Dendritic cell treated with granulocyte-macrophage colony-stimulating factor and Interleukin-4, amounts not matched to agents 40 ng/mL and 50 ng/mL, for 4 days (primary cell): ENCODE measurements around the gene ABI3.

Source experiments
- H3K27ac Mint-ChIP-seq: one replicate; pipeline ENCODE4 v1.8.0; 2022; ENCODE audit warnings: mild to moderate bottlenecking, mixed read lengths
- H3K27me3 Mint-ChIP-seq: one replicate; pipeline ENCODE4 v1.8.0; 2022; ENCODE audit warnings: mild to moderate bottlenecking, mixed read lengths
- H3K36me3 Mint-ChIP-seq: one replicate; pipeline ENCODE4 v1.8.0; 2022; ENCODE audit warnings: low read depth, mixed read lengths
- H3K4me1 Mint-ChIP-seq: one replicate; pipeline ENCODE4 v1.8.0; 2022; ENCODE audit warnings: low read depth, mixed read lengths
- H3K4me3 Mint-ChIP-seq: one replicate; pipeline ENCODE4 v1.8.0; 2022; ENCODE audit warnings: mild to moderate bottlenecking, moderate library complexity, mixed read lengths
- H3K9me3 Mint-ChIP-seq: one replicate; pipeline ENCODE4 v1.8.0; 2022; ENCODE audit warnings: mixed read lengths
- intact Hi-C: fragments of 100-400 bp; cut with micrococcal nuclease; formaldehyde crosslinking; loops from one replicate; pipeline ENCODE4 v1.15.0; 2022

Gene ABI3

DNA sequence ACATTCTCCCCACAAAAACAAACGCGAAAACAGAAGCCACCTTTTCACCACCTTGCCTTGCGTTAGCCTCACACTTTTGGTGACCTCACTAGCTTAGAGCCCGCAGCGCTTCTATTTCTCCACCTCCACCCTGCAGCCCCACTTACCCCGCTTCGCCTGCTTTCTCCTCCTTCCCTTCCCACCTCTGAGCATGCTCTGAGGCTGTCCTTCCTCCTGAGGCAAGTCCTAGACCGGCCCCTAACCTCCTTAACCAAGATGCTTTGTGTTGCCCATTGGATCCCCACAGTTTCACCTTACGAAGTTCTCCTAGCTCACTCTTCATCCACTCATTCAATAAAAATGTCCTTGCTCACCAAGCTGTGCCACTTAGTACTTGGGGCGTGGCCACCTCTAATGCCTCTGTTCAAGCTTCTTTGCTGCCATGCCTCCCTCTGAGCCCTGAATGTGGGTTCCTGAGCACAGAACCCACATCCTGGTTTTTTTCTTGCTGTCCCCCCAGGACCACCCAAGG, 1.4 kb upstream of the ABI3 start:
- Mint-ChIP-seq H3K27ac (peak overlapping the region; percentile 31), H3K36me3 (no peaks in the 10 kb centered on the region), H3K9me3 (no peaks in the 10 kb centered on the region), H3K4me1 (peaks cover 83% of the 10 kb centered on the region), H3K27me3 (peaks cover 9% of the 10 kb centered on the region), H3K4me3 (no peak overlapping the region)
- intact Hi-C loops = no loop called here

DNA sequence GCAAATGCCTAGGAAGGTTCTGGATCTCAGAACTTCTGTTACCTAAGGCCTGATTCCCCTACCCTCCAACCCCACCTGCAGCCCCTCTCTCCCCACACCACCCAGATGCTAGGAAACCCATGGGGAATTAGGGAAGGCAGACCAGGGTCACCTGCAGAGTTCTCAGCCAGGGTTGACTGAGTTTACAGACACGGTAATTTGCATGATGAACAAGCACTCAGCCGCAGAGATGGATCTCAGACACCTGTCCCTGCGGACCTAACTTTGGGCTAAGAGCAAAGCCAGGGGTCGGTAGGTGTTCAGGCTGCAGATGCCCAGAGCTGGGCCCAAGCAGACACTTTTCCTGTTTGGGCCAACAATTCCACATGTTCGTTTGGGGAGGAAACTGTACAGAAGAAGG, 2.9 kb downstream of the ABI3 start:
- Mint-ChIP-seq H3K36me3 (no peaks in the 10 kb centered on the region), H3K4me3 (no peak overlapping the region), H3K27me3 (no peaks in the 10 kb centered on the region), H3K9me3 (no peaks in the 10 kb centered on the region), H3K4me1 (peaks cover 90% of the 10 kb centered on the region), H3K27ac (peak overlapping the region; percentile 28)
- intact Hi-C loops = no loop called here

DNA sequence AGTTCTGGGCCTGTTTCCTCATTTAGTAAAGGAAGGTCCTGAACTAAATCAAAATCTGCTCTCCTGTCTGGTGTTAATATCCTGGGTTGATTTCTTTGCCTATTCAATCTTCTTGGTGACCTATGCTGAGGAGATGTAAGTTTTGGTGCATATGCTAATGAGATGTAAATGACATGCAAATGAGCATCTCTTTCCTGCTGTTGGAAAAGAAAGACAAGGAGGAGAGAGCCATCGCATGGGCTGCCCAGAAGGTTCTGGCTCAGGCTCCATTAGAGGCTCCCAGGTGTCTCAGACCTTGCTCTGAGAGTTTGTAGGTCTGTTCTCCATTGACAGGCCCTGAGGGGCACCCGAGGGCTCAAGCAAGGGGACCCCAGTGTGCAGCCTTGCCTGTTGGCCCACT, 3.3 kb downstream of the ABI3 start:
- Mint-ChIP-seq H3K4me1 (peaks cover 92% of the 10 kb centered on the region), H3K27ac (peak overlapping the region; percentile 28), H3K27me3 (no peaks in the 10 kb centered on the region), H3K36me3 (no peaks in the 10 kb centered on the region), H3K9me3 (no peaks in the 10 kb centered on the region), H3K4me3 (no peak overlapping the region)
- intact Hi-C loops = no loop called here

DNA sequence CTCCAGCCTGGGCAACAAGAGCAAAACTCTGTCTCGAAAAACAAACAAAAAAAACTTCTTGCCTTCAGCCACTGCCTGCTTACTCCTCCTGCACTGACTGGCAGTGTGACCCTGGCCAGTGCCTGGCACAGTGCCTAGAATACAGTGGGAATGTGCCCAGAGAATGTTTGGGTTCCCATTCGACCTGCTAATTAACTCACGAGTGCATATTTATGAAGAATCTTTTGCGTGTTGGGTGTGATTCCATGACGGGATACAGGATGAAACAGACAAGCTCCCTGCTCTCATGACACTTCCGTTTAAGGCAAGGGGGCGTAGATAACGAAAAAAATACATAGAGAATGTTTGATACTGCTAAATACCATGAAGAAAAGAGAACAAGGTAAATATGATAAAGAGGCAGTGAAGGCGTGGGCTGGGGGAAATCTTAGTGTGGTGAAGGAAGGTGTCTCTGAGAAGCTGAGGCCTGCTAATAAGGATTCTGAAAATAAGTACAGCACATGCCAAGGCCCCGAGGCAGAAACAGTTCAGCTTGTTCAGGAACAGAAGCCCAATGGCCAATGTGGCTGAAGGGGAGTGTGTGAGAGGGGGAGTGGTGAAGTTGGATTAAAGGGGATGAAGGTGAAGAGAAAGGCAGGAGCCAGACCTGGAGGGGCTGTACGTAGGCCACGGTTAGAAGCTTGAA, 4.3 kb downstream of the ABI3 start:
- H3K27me3 Mint-ChIP-seq = no peaks in the 10 kb centered on the region
- no peaks in the 10 kb centered on the region for H3K36me3 Mint-ChIP-seq
- peaks cover 92% of the 10 kb centered on the region for H3K4me1 Mint-ChIP-seq
- intact Hi-C loops = no loop called here
- H3K9me3 Mint-ChIP-seq = no peaks in the 10 kb centered on the region
- peak overlapping the region; percentile 85 for H3K27ac Mint-ChIP-seq
- H3K4me3 Mint-ChIP-seq = no peak overlapping the region

DNA sequence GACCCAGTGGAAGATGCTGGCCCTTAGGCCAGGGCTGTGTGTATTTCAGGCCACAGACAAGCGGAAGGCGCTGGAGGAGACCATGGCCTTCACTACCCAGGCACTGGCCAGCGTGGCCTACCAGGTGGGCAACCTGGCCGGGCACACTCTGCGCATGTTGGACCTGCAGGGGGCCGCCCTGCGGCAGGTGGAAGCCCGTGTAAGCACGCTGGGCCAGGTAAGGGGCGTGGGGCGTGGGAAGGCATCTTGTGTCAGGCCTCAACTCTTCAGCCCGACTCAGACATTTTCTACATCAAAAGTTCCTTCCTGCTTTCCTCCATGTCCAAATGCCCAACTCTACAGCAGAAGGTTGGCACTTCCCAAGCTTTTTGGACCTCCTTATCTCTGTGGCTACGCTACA, 6.0 kb downstream of the ABI3 start:
- Mint-ChIP-seq H3K4me3 (no peak overlapping the region), H3K27ac (peak overlapping the region; percentile 85), H3K4me1 (peaks cover 83% of the 10 kb centered on the region), H3K9me3 (no peaks in the 10 kb centered on the region), H3K27me3 (no peaks in the 10 kb centered on the region), H3K36me3 (no peaks in the 10 kb centered on the region)
- intact Hi-C loops = no loop called here

DNA sequence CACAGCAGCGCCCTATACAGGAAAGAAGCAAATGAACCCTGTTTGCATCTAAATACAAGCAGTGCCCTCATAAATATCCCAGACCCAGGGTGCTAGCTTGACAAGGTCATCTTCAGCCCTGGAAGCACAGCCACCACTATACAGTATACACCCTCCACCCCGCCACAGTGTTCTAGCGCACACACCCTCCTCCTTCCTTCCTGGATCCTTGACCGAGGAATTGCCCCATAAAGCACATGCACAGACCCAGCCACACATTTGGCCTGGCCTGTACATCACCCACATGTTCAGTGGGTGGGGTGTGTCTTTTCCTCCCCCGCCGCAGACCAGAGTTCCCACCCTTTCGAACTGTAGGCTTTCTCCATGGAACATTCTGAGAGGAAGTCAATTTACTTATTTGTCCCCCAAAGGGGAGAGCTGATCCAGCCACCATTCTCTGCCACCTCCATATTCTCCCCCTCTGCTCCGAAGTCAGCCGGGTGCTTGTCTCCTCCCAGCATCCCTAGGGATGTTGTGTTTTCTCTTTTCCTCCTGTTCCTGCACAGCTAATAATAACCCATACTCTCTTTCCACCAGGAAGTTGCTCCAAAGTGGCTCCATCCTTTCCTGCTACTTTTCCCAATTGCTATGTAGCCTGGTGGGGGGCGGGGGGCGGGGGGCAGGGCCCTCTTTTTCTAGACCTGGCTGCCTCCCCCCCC, 6.6 kb downstream of the ABI3 start:
- intact Hi-C loops = no loop called here
- H3K4me1 Mint-ChIP-seq = peaks cover 80% of the 10 kb centered on the region
- no peaks in the 10 kb centered on the region for H3K27me3 Mint-ChIP-seq
- peak overlapping the region; percentile 27 for H3K4me3 Mint-ChIP-seq
- H3K36me3 Mint-ChIP-seq = no peaks in the 10 kb centered on the region
- no peaks in the 10 kb centered on the region for H3K9me3 Mint-ChIP-seq
- peak overlapping the region; percentile 85 for H3K27ac Mint-ChIP-seq

DNA sequence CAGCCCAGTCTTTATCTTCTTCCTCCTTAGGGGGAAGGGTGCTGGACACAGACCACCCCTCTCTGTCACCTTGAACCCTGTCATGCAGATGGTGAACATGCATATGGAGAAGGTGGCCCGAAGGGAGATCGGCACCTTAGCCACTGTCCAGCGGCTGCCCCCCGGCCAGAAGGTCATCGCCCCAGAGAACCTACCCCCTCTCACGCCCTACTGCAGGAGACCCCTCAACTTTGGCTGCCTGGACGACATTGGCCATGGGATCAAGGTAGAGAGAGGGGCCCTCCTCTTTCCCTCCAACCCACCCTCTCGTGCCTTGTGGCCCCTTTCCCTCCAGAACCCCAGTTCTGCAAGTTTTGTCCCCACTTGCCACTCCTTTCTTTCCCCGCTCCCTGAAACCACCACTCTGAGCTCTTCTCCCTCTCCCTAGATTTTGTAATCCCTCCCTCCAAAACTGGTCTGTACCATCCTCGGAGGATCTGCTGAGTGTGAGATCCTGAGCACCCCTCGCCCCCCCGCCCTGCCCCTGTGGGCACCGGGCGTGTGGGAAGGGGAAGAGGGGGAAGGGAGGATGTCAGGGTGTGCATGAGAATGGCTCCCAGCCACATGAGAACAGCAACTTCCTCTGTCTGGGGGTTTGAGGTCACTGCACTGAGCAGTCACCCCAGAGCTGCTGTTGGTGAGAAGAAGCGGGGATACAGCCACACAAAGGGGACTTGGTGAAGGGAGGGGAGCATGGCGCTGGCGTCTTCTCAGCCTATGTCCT, 7.3 kb downstream of the ABI3 start:
- no peaks in the 10 kb centered on the region for H3K9me3 Mint-ChIP-seq
- H3K4me1 Mint-ChIP-seq = peaks cover 79% of the 10 kb centered on the region
- intact Hi-C loops = loop anchor here (2.0 kb wide), 1 partner anchor 25 kb away; no protein-coding TSS in a partner anchor
- no peaks in the 10 kb centered on the region for H3K27me3 Mint-ChIP-seq
- H3K27ac Mint-ChIP-seq = peak overlapping the region; percentile 85
- peak overlapping the region; percentile 70 for H3K4me3 Mint-ChIP-seq
- H3K36me3 Mint-ChIP-seq = no peaks in the 10 kb centered on the region

DNA sequence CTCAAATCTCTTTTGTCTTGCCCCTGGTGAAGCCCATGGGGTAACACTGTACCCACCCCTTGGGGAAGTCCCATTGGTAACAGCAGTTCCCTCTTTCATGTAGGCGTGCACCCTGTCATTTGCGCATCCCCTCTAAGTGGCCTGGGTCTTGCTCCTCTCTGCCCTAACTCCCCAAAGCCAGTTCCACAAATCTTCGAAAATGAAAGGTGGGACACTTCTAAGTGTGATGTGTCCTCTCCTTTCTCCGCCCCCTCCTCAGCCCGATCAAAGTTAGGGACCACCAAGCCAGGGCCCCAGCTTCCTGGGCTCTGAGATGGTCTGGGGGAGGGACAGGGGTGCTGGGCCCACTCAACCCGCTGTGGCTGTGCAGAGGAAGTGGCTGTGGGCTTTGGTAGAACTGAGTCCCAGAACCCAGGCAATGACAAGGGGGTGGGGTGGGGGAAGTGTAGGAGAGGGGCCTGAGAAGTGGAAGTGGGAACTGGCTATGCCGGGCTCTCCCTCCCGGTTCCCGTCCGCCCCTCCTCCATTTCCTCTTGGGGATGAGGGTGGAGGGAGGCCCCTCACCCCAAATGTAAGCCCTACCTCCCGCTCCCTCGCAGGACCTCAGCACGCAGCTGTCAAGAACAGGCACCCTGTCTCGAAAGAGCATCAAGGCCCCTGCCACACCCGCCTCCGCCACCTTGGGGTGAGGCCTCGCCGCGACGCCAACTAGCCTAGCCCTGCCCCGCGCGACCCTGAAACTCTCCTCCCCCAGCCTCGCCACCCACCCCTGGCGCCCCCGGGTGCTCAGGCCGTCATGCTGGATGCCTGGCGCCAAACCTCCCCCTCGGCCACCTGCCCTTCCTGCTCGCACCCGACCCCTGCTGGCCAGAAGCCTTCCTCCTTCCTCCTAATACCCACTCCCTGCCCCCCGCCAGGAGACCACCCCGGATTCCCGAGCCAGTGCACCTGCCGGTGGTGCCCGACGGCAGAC, 8.7 kb downstream of the ABI3 start:
- H3K36me3 Mint-ChIP-seq = no peaks in the 10 kb centered on the region
- peak overlapping the region; percentile 85 for H3K27ac Mint-ChIP-seq
- peak overlapping the region; percentile 21 for H3K4me3 Mint-ChIP-seq
- H3K27me3 Mint-ChIP-seq = peaks cover 14% of the 10 kb centered on the region
- intact Hi-C loops = loop anchor here (2.0 kb wide), 1 partner anchor 26 kb away; no protein-coding TSS in a partner anchor
- H3K9me3 Mint-ChIP-seq = no peaks in the 10 kb centered on the region
- H3K4me1 Mint-ChIP-seq = peaks cover 79% of the 10 kb centered on the region

DNA sequence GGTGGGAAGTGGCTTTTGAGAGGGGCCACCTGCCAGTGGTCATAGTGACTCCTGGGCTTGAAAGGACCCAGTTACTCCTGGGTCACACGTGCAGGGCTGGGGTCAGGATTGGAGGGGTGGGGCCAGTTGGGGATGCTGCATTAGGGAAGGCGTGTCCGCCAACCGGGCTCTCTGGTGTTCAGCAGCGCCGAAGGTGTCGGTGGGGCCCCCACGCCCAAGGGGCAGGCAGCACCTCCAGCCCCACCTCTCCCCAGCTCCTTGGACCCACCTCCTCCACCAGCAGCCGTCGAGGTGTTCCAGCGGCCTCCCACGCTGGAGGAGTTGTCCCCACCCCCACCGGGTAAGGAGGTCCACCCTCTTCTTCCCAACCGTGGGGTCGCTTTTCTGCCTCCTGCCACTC, 9.5 kb downstream of the ABI3 start:
- Mint-ChIP-seq H3K4me1 (peaks cover 79% of the 10 kb centered on the region), H3K9me3 (no peaks in the 10 kb centered on the region), H3K27ac (peak overlapping the region; percentile 85), H3K36me3 (no peaks in the 10 kb centered on the region), H3K4me3 (no peak overlapping the region), H3K27me3 (peaks cover 21% of the 10 kb centered on the region)
- intact Hi-C loops = loop anchor here (2.0 kb wide), 1 partner anchor 27 kb away; no protein-coding TSS in a partner anchor

DNA sequence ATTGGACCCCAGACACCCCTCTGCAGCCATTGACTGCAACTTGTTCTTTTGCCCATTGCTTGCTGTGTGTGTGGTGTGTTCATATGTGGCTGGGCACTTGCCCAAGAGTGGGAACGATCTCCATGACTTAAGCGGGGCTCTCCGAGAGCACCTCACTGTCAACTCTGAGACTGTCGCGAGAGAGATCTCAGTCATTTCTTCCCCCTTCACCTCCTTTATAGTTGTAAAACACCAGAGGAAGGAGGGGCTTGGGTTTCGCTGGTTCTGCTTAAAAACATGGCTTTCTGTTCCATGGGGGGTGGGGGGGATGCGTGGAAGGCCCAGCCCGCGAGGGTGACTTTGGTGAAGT, 12.6 kb downstream of the ABI3 start:
- no peaks in the 10 kb centered on the region for H3K9me3 Mint-ChIP-seq
- peaks cover 47% of the 10 kb centered on the region for H3K27me3 Mint-ChIP-seq
- H3K36me3 Mint-ChIP-seq = no peaks in the 10 kb centered on the region
- peak overlapping the region; percentile 66 for H3K4me3 Mint-ChIP-seq
- peaks cover 62% of the 10 kb centered on the region for H3K4me1 Mint-ChIP-seq
- intact Hi-C loops = no loop called here
- H3K27ac Mint-ChIP-seq = peak overlapping the region; percentile 40

DNA sequence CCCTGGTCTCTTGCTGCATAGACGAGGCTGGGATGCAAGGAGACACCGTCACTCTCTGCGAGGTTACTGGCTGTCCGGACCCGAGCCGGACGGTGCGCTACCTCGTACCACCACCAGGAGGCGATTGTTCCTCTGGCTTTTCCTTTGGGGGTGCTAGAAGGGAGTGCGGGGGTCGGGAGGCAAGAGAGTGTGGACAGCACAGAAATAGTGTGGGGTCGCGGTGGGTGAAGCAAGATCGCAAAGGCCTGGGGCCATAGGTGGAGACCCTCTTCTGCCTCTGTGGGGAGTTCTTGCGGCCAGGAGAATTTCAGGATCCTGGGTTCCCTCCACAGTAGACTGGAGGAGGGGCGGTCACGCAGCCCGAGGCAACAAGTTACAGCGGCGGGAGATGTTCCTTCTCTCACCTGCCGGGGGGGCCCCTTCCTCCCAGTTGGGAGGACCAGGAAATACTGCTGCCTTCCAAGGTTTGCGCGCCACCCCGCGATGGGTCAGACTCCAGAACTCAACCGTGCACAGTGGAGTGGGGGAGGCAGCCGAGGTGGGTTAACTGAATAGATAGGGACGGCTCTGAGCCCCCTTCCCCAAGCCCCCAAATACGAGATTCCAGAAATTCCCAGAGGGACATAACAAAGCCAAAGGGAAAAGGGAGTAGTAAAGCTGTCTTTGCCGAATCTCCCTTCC, 13.2 kb downstream of the ABI3 start:
- Mint-ChIP-seq H3K27ac (peak overlapping the region; percentile 67), H3K4me1 (peaks cover 60% of the 10 kb centered on the region), H3K4me3 (peak overlapping the region; percentile 66), H3K27me3 (peaks cover 51% of the 10 kb centered on the region), H3K9me3 (no peaks in the 10 kb centered on the region), H3K36me3 (no peaks in the 10 kb centered on the region)
- intact Hi-C loops = no loop called here

DNA sequence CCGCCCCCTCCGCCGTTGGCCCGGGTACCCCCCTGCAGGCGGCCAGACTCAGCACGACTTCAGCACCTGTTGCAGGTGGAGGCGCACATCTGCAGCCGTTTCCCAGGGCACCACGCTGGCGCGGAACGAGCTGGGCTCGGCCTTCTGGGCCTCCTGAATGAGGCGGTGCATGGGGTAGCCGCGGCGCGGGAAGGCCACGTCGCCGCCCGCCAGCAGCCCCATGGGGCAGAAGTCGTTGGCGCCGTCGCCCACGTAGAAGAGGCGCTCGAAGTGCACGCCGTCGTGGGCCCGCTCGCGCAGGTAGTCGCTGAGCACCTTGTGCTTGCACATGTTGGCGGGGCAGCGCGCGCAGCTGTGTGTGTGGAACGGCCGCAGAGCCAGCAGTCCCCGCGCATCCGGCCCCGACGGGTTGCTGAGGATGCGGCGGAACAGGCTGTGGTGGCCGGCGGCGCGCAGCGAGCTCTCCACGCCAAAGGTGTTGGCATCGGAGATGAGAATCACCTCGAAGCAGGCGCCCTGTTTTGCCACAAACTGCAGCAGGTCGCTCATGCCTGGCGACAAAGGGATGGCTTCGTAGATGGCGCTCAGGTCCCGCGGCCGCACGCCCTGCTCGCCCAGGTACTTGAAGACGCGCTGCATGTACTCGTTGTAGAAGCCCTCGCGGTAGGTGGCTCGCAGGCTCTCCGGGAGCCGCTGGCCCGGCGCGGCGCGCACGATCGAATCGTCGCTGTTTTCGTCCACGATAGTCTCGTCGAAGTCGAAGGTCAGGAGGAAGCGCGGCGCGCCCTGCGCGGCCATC, 13.9 kb downstream of the ABI3 start:
- peak overlapping the region; percentile 66 for H3K4me3 Mint-ChIP-seq
- no peaks in the 10 kb centered on the region for H3K36me3 Mint-ChIP-seq
- no peaks in the 10 kb centered on the region for H3K9me3 Mint-ChIP-seq
- intact Hi-C loops = no loop called here
- H3K27me3 Mint-ChIP-seq = peaks cover 57% of the 10 kb centered on the region
- peak overlapping the region; percentile 67 for H3K27ac Mint-ChIP-seq
- H3K4me1 Mint-ChIP-seq = peaks cover 54% of the 10 kb centered on the region
